GM19023 (cell line): Measurements from ENCODE around the gene TIMM44.
"Not testable (repeated sequence)": the region's sequence is repeated elsewhere in the genome, so short reads cannot be mapped to it uniquely, and the experiment has no call there.

Source experiments
- ATAC-seq: cut with Tn5 transposase; IDR thresholded peaks from one replicate; pipeline ENCODE4 v1.9.1; 2021; ENCODE audit warnings: mild to moderate bottlenecking, moderate library complexity; ENCODE audit not compliant: unreplicated experiment

TIMM44 gene

DNA sequence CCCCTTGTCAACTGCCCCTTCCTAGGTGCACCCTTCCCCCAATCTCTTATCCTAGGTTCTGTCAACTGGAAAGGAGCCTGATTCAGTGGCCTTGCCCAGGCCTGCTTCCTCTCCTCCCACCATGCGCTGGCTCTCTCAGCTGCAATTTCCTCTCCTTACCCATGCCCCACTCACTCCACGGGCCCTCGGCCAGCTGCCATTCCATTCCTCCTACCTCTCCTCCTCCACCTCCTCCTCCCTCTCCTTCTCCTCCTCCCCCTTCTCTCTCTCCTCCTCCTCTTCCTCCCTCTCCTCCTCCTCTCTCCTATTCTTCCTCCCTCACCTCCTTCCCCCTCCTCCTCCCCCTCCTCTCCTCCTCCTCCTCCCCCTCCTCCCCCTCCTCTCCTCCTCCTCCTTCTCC lies 9.6 kb upstream of the TIMM44 start:
- ATAC-seq, result no peak

DNA sequence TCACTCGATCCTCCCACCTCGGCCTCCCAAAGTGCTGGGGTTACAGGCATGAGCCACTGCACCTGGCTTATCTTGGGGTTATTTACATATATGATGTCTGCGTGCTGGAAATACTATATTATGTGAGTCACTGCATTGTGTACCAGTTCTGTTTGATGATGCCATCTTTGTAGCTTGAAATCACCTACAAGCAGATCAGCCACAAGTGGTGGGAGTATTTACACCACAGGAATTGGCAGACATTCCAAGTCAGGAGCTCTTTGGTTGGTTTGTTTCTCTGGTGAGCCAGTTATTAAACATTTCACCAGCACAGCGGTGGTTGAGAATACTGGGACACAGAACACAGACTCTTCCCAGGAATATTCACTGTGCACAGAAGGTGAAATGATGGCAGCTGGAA lies 4.5 kb upstream of the TIMM44 start:
- ATAC-seq, result no peak

DNA sequence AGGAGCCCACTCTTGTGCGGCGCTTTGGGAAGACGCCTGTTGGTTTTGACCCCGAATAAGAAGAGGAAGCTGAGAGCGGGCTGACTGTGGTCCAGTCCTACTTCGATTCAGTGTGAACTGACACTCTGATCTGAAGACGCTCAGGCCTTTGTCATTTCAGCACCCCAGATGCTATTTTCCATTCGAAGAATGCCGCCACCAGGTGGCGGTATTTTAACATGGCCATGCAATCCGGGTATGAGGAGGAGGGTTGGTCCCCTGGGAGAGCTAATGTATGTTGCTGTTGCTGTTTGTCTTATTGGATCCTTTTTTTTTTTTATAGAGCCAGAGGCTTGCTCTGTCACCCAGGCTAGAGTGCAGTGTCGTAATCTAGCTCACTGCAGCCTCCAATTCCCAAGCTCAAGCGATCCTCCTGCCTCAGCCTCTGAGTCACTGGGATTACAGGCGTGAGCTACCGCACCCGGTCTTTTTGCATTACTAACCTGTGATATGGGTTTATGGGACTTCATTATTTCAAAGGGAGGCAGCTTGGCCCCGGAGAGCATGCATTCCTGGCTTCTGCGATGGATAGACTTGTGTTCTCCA lies 803 bp upstream of the TIMM44 start:
- ATAC-seq, result peak; percentile 33

DNA sequence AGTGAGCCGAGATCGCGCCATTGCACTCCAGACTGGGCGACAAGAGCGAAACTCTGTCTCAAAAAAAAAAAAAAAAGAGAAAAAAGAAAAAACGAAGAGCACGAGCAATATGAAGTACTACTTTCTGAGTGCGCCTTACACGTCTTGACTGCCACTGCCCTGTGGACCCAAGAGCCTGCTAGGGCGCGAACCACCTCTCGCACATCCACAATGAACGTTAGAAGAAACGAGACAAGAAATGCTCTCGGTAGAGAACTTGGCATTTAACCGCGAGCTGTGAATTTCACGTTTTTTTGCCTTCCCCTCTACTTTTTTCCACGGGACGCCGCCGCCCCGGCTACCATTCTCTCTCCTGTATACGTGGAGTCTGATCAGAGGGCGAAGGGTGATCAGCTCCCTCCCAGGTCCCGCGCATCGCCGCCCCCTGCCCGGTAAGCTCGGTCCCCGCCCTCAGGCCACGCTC lies 454 bp downstream of the TIMM44 start:
- ATAC-seq, result no peak

DNA sequence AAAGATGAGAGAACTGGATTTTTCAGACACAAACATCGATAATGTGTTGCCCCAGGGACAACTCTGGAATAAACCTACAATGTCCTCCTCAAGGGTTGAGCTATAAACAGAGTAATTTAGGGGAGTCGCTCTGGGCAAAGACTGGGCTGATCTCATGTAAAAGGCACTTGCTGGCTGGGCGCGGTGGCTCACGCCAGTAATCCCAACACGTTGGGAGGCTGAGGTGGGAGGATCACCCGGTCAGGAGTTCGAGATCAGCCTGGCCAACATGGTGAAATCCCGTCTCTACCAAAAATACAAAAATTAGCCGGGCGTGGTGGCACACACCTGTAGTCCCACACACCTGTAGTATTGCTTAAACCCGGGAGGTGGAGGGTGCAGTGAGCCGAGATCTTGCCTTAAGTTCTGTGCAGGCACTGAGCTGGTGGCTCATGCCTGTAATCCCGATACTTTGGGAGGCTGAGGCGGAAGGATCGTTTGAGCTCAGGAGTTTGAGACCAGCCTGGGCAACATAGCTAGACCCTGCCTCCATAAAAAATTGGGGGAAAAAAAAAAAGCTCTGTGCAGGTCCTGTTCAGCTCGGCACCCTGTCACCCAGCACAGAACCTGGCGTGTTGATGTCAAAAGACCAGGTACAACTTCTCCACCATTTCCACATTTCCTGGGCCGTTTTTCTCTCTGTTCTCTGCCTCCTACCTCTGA lies 1.4 kb downstream of the TIMM44 start:
- no peak for ATAC-seq

DNA sequence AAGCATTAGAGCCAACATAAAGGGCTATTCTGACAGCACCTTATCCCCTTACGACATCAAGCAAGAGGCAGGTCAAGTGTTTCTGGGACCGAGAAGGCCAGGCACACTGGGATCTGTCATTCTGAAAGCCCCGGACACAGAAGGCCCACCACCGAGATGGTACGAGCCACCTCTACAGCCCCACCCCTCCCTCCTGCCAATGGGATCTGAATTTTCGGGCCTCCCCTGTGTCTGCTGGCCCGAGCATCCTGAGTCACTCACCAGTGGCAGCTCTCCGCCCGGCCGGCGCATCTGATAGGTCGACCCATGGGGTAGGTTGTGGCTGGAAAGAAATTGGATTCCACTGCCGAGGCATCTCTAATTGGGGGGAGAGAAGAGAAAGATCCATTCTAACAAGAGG lies 2.6 kb downstream of the TIMM44 start:
- no peak for ATAC-seq

DNA sequence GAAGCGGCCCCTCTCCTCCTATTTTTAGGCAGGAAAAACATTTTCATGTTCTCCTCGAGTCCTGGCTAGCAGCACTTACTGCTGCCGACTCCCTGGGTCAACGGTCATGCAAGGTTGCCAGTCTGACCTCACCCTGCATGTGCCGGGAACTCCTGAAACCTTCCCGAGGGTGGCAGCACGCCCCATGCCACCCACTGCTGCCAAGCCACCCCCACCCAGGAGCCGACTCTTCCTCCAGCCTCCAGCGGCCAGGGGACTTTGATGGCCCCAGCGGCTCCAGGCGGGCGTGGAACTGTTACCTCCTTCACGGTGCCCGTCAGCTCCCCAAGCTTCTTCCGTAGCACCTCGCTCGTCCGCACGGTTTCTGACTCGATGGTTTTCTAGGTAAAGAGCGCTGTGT lies 8.7 kb downstream of the TIMM44 start:
- no peak for ATAC-seq

DNA sequence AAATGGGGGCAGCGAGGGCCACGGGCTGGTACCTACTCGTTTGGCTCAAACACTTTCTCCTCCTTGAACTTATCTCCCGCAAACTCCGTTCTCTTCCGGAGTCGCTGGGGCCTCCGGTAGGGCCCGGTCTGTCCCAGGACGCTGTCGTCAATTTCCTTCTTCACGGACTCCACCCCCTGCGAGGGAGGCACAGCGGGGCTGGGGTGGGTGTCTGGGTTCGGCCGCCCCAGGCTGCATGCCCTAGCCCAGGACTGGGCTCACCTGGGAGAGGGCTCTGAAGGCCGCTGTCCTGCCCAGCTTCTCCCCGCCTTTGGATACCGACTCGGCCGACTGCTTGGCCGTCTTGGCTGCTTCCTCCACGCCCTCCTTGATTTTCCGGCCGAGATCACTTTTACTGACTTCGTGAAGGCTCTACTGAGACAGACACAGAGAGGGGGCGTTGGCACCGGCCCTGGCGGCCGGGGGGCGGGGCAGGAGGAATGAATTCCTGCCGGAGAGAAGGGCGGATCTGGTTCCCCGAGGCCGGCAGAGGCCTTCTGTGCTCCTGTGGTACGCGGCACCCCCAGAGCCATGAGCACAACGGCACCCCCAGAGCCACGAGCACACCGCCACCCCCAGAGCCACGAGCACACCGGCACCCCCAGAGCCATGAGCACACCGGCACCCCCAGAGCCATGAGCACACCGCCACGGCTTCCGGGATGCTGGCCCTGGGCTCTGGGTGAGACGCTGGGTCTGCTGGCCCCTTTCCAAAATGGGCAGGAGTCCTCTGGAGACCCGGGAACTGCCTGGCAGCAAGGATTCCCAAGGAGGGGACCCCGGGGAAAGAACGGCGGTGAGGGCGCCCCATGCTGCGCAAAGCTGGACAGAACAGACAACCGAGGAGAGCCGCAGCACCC lies 9.4 kb downstream of the TIMM44 start:
- ATAC-seq, result no peak

DNA sequence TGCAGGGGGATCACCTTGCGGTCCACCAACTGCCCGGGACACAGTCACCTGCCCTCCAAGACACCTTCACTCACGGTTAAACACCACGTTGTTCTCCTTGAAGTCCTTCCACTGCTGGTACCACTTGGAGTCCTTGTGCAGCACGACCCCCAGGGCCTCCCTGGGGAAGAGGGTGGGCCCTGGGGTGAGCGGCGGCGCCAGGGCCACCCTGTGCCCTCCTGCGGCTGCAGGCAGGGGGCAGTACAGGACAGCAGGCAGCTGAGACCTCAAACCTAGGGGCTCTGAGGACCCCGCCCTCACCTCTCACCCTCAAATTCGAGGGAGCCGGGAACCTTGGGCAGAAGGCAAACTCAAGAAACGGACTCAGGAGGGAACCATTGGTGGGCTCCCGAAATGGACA lies 10.1 kb downstream of the TIMM44 start:
- ATAC-seq, result no peak

DNA sequence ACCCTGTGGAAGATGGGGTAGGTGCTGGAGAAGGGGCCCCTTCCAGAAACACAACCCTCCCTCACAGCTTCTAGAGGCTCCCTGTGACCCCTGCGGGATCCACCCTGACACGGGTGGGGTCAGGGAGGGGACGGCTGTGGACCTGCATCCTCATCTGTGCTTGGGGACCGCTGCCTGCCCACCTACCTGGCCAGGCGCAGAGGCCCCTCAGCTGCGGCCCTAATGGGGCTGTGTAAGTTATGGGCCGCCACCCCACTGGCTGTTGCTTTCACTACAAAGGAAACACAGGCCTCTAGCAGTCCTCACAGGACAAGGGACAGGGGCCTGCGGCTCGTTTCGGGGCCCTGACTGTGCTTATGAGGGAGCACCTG lies 10.6 kb downstream of the TIMM44 start:
- no peak for ATAC-seq

DNA sequence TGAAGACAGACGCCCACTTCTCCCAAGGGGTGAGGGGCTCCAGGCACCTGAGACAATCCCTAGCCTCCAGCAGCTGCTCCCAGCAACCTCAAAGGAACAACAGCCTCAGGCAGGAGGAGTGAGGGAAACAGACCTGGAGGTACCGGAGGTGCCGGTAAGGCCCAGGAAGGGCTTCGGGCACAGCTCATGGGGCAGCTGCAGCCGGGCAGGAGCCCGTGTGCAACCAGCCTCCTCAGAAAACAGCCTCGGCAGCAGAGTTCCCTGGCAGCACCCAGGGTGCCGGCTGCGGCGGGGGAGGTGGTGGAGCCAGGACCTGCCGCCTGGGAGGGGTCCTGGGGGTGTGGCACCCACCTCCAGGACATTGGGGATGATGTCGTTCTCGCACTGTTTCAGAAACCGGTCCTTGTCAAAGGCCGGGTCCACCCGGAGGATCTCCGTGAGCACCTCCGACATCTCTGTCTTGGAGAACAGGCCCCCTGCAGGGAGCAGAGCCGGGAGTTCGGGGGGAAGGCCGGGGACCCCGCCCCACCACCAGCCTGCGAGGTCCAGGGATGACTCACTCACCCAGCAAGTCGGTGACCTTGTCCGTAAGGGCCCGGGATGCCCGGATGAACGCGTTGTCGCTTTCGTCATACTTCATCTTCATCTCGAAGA lies 11.1 kb downstream of the TIMM44 start:
- no peak for ATAC-seq

DNA sequence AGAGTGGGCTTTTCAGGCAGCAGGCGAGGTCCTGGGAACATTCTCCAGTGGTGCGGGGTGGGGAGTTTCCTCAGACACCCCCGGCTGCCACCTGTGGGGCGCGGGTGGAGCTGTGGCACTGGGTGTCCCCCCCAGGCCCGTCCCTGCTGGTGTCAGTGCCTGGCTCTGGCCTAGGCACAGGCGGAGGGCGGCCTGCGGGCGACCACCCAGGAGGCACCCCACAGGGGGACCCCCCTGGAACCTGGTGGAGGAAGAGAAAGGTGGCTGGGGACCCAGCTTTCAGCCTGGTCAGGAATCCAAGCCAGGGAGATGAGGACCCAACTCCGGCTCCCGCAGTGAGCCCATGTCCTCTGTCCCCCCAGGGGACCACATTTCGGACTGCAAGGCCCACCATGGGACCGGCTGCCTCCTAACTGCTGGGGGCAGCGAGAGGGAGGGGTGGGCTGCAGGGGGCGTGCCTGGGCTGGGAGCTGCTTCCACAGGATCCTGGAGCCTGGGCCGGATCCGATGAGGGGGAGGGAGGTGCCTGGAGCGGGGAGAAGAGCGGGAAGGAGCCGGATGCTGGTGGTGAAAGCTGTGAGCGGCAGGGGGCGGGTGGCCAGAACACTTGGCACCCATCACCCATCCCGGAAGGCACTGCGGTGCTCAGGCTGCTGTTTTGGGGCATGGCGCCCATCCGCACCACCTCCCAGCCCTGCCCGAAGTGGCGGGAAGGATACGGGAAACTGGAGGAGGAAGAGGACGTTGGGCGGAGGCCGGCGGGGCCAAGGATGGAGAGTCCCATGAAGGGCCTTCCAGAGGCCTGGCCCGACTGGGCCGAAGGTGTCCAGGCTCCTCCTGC lies 12.0 kb downstream of the TIMM44 start:
- no peak for ATAC-seq

DNA sequence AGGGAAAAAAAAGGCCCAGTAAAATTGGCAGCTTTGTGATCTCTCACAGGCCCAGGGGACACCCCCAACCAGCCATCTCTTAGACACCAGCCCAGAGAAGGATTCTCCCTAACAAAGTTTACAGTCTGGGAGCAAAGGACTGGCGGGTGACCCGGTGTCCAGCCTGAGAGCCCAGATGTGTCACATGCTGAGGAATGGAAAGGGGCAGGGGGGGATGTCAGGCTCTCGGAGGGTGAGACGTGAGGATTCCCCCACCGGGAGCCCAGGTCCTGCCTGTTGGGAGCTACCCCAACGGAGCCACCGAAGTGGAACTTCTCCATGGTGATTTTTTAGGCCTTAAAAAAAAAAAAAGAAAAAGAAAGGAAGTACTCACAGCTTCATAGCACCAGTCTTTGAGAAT lies 12.7 kb downstream of the TIMM44 start:
- no peak for ATAC-seq

DNA sequence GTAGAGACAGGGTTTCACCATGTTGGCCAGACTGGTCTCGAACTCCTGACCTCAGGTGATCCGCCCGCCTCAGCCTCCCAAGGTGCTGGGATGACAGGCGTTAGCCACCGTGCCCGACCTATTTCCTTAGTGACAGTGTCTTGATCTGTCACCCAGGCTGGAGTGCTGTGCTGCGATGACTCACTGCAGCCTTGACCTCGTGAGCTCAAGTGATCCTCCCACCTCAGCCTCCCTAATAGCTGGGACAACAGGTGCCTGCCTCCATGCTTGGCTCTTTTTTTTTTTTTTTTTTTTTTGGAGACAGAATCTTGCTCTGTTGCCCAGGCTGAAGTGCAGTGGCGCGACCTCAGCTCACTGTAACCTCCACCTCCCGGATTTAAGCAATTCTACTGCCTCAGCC lies 13.4 kb downstream of the TIMM44 start:
- not testable (repeated sequence) for ATAC-seq

DNA sequence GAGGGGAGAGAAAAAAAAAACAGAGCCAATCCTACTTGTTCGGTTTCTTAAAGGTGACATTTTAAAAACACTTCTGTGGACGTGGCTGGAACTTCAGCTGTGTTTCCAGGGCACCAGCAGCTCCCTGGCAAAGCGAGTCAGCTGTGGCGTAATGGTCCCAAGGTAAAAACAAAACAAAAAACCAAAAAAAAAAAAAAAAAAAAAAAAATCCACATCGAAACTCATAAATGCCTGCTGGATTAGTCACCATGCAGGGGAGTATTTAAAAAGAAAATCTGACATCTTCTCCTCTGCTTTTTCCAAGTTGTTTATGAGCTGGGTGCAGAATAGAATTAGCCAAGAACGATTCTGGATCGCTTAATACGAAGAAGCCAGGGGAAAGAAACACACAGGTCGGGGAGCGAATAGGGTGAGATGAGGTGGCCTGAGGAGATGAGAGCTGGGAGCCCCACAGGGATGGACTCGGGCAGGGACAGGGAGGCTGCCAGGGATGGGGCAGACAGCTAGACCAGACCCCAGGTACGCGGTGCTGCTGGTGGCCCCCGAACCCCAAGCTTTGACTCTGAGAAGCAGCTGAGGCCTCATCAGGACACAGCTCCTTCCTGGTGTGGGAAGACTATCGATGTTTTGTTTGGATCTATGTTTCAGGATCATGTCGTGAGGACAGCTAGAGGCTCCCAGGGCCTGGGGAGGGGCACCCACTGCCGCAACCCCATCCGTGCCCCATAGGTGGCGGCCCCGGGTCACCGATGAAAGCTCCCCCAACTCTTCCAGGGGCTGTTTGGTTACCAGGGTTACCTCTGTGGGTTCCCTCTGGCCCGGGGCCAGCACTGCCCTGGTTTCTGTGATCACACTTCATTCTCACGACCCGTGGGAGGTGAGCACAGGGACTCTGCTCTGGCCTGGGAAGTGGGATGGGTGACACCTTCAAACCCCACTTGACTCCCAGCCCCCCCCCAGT lies 14.4 kb downstream of the TIMM44 start:
- ATAC-seq, result no peak

DNA sequence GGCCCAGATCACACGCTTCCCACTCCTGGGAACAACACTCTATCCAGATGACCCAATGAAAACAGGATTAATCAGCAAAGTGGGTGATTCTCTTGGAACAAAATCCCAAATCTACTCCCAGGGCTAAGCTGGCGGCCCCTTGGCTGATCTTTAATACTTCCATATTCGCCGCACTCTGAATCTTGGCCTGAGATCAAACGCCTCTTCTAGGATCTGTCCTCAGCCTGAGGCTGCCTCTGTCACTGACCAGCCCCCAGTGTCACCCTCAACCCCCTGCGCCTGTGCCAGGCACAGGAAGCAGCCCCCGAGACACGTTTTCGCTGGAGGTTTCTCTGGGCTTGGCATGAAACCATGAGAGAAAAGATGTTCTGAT lies 15.1 kb downstream of the TIMM44 start:
- no peak for ATAC-seq

DNA sequence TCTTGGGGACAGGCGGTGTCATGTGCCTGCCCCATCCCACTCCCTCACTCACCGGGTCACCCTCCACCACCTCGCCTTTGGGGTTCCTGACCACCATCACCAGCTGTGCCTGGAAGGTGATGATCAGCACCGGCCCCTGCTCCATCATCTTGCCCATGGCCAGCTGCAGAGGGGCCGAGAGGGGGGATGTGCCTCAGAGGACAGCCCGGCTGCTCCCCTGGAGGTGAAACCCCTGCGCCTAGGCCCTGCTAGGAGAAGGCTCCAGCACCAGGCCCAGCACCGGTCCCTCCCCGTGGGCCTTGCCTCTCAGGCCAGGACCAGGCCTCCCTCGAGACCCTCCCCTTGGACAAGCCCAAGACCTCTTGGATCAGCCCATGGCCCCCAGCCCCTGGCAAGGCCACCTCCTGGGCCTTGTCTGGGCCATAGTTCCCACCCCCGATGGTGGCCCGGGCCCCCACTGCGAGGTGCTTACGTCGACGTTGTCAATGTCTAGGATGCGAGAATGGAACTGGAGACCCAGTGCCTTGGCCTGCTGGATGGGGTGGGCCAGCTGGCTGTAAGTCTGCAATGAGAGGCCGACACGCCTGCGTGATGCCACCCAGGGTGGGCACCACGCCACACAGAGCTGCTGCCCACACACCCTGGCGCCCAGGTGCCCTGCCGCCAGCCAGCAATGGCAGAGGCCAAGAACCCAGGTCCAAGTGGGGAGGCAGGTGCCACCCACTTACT lies 15.7 kb downstream of the TIMM44 start:
- ATAC-seq, result no peak

DNA sequence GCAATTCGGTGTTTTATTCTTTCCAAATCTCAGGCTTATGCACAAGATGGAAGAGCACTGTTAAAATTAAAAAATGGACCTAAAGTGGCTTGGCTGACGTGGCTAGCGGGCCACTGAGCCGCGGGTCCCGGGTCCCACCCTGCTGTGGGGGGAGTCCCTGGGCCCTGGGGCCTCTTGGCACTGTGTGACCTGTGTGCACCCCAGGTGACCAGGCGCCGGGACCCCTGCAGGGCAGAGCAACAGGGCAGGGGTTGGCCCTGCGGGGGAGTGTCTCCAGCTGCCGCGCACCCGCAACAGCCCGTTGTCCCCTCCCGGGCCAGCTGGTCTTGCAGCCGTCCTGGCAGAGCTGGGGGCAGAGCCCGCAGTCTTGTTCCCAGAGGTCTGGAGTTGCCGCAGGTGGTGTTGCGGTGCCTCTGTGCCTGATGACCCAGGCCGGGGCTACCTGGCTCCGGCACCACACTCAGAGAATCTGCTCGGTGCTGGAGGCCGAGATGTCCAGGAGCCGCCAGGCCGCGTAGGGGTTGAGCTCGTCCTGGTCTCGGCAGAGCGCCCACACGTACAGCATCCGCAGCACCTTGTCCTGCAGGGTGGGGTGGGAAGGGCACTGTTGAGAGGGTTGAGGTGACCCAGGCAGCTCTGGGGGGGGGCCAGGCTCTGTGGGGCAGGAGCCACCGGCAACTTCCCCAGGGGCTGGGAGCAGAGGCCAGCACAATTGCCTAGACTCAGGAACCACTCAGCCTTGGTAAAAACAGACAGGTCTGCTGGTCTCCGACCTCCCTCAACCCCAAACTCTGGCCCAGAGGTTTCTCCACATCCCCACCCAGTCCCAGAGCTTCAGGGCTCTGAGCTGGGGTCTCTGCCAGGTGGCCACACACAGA lies 16.5 kb downstream of the TIMM44 start:
- ATAC-seq, result no peak
